AG04450 (cell line): Measurements from ENCODE around the gene ZP3. TPM values are rescaled to one million over a fixed set of nuclear protein-coding genes. Genes with fewer than 3 reads are reported as not detected.
"Not testable (repeated sequence)": the region's sequence is repeated elsewhere in the genome, so short reads cannot be mapped to it uniquely, and the experiment has no call there.

Experiments used
- CTCF ChIA-PET: fragments of 300-600, 350-600 bp; formaldehyde crosslinking; extraction: SDS; loops from one replicate; lab custom pipeline; 2022; ENCODE audit warnings: antibody characterized with exemption, inconsistent platforms; lab: Charles Lee
- POLR2A ChIA-PET: fragments of 350-600 bp; formaldehyde crosslinking; extraction: SDS; loops from one replicate; lab custom pipeline; 2021; ENCODE audit warnings: antibody characterized with exemption, inconsistent platforms; lab: Yijun Ruan, JAX
- DNase-seq: peaks from one replicate; pipeline ENCODE4 v3.0.0-alpha.2; 2011; ENCODE audit warnings: low read depth, low spot score
- H3K27ac ChIP-seq: one replicate; pipeline ENCODE4 v1.5.1; 2012; ENCODE audit warnings: low read depth, low read length, control low read depth
- H3K27me3 ChIP-seq: one replicate; pipeline ENCODE4 v1.6.0; 2012; ENCODE audit warnings: low read length; ENCODE audit not compliant: control insufficient read depth, insufficient read depth
- H3K4me3 ChIP-seq: 2 replicates; pipeline ENCODE4 v1.5.1; 2011; ENCODE audit warnings: mild to moderate bottlenecking, low read depth, low read length, control low read depth
- H3K9me3 ChIP-seq: 2 replicates; pipeline ENCODE4 v1.5.1; 2012; ENCODE audit warnings: low read length; ENCODE audit not compliant: control insufficient read depth, insufficient read depth
- polyA plus RNA-seq: library from polyadenylated mRNA; depleted of rRNA; stranded (reverse); fragments of >200 nt; gene quantifications from 2 replicates; pipeline ENCODE4 v1.2.3, GENCODE V29; 2011; rRNA removed

ZP3 gene
- polyA plus RNA-seq, 1 experiment = 0.63 TPM

GRCh38 chr7:76480403-76481253 is 55.9 kb downstream of the ZP3 start:
- H3K9me3 ChIP-seq, POLR2A ChIA-PET, H3K4me3 ChIP-seq, H3K27me3 ChIP-seq, H3K27ac ChIP-seq, CTCF ChIA-PET, DNase-seq: not testable (repeated sequence)

DNA sequence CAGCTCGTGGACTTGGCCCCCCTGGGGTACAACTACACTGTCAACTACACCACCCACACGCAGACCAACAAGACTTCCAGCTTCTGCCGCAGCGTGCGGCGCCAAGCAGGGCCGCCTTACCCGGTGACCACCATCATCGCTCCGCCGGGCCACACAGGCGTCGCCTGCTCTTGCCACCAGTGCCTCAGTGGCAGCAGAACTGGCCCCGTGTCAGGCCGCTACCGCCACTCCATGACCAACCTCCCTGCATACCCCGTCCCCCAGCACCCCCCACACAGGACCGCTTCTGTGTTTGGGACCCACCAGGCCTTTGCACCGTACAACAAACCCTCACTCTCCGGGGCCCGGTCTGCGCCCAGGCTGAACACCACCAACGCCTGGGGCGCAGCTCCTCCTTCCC is 57.9 kb downstream of the ZP3 start:
- H3K27ac ChIP-seq, DNase-seq, POLR2A ChIA-PET, H3K4me3 ChIP-seq, H3K9me3 ChIP-seq, CTCF ChIA-PET, H3K27me3 ChIP-seq: not testable (repeated sequence)

DNA sequence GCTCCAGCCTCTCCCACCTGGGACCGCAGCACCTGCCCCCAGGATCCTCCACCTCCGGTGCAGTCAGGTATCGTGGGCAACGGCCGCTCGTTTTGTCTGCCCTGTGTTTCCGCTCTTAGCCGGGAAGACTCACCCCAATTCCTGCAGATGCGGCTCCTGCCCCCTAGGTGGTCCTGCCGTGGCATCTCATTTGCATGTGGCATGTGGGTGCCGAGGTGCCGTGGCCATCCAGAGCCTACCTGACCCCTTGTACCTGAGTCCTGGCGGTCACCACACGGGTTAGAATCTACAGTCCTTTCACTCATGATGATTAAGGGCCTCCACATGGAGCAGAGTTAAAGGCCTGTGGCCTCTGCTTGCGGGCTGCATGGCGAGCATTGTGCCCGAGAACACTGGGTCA is 58.3 kb downstream of the ZP3 start:
- POLR2A ChIA-PET, H3K27ac ChIP-seq, H3K9me3 ChIP-seq, DNase-seq, CTCF ChIA-PET, H3K27me3 ChIP-seq, H3K4me3 ChIP-seq: not testable (repeated sequence)

GRCh38 chr7:76484456-76484855 is 59.7 kb downstream of the ZP3 start:
- DNase-seq, POLR2A ChIA-PET, H3K4me3 ChIP-seq, H3K27ac ChIP-seq, H3K27me3 ChIP-seq, CTCF ChIA-PET, H3K9me3 ChIP-seq: not testable (repeated sequence)

- H3K9me3 ChIP-seq, H3K4me3 ChIP-seq, H3K27me3 ChIP-seq, H3K27ac ChIP-seq, CTCF ChIA-PET, POLR2A ChIA-PET, DNase-seq: not testable (repeated sequence)
These were observed 61.3 kb downstream of the ZP3 start for GRCh38 chr7:76485822-76486610.

DNA sequence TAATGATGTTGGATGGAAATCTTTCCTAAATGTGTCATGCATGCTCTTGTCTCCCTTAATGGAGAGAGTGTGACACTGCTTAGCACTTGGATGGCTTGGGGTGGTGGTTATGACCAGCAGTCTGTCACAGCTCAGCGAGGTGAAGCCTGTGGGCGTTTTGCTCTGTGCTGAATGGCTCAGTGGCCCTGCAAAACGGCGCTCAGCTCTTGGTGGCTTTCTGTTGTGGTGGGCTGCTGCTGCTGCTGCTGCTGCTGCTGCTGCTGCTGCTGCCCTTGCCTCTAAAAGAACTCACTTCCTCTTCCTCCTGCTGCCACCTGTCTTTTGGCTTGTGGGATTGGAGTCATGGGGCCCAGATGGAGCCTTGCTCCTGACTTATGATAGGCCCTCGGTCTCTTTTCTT is 61.9 kb downstream of the ZP3 start:
- H3K4me3 ChIP-seq, H3K27ac ChIP-seq, CTCF ChIA-PET, POLR2A ChIA-PET, DNase-seq, H3K9me3 ChIP-seq, H3K27me3 ChIP-seq: not testable (repeated sequence)

DNA sequence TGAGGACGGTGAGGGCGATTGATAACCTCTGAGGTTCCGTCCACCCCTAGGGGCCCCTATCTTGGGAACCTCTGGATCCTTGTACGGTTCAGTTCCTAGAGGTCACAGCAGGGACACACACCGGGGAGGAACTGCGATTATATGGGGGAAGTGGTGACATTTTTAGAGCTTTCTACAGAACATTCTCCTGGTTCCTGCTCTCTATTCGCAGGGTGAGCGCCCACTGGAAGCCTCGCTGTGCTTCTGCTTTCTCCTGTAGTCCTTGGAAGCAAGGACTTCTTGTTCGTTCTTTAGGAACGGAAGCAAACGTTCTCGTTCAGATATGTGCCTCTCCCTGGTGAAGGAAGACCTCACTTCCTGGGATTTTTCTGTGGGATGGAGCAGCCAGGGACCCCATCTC is 63.2 kb downstream of the ZP3 start:
- H3K27ac ChIP-seq, H3K27me3 ChIP-seq, H3K4me3 ChIP-seq, POLR2A ChIA-PET, H3K9me3 ChIP-seq, DNase-seq, CTCF ChIA-PET: not testable (repeated sequence)

Other genes with a start within 250 kb of the ZP3 start
- 1.5 and 2.0 TPM in 2 replicates for gene SRRM3, start 223.1 kb upstream of the ZP3 start, polyA plus RNA-seq
- 290 and 526 TPM in 2 replicates for gene HSPB1, start 122.3 kb upstream of the ZP3 start, polyA plus RNA-seq
- 91.5 and 91.6 TPM in 2 replicates for gene YWHAG, start 66.0 kb upstream of the ZP3 start, polyA plus RNA-seq
- 0.45 and 0.57 TPM in 2 replicates for gene SSC4D, start 15.3 kb upstream of the ZP3 start, polyA plus RNA-seq
- 2.6 and 4.2 TPM in 2 replicates for gene DTX2, start 36.8 kb downstream of the ZP3 start, polyA plus RNA-seq
- not detected in 2 replicates for gene UPK3B, start 85.6 kb downstream of the ZP3 start, polyA plus RNA-seq
- not detected in 2 replicates for gene SPDYE16, start 118.3 kb downstream of the ZP3 start, polyA plus RNA-seq
- gene POMZP3, start 202.3 kb downstream of the ZP3 start, polyA plus RNA-seq = 4.1 and 5.6 TPM in 2 replicates